Measurements from ENCODE around the gene TSR1.

DNA sequence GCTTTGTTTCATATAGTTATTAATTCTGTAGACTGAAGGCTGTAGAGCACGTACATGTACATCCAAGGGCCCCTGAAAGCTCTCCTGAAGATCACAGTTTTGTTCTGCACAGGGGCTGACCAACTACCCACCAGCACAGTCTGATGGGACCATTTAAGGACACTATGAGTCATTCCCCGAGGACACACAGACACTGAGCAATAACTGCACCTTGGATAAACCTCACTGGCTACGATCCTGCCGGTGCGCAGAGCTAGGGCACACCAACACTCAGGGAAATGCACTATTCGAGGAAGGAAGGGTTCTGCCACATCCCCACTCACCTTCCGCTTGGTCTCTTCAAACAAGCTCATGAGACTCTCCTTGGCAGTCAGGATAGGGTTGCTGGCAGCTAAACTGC lies 53.0 kb downstream of the TSR1 start:
- TF ChIP-seq HEY1 (CRISPR knock-in tag; IDR thresholded peaks at IDR 0.05; ENCODE audit: borderline replicate concordance) (no peak), REST (IDR thresholded peaks at IDR 0.05; ENCODE audit: borderline replicate concordance) (no peak), REST (CRISPR knock-in tag; IDR thresholded peaks at IDR 0.05; ENCODE audit: low read depth) (no peak), FOS (IDR thresholded peaks at IDR 0.05; ENCODE audit: extremely low read depth, insufficient read length) (no peak), E2F6 (IDR thresholded peaks at IDR 0.05; ENCODE audit: borderline replicate concordance in 1 of 2, extremely low read depth in 1 of 2, insufficient read depth in 1 of 2, insufficient read length in 1 of 2, low read depth in 1 of 2, low read length in 1 of 2, poor library complexity in 1 of 2, severe bottlenecking in 1 of 2) (no peak), POLR2A (conservative IDR thresholded peaks at IDR 0.05) (no peak), CHD4 (IDR thresholded peaks at IDR 0.05; ENCODE audit: insufficient read depth, insufficient replicate concordance, low read depth, low read length, poor library complexity, severe bottlenecking) (no peak), FOXM1 (IDR thresholded peaks at IDR 0.05; ENCODE audit: low read depth) (no peak), FOXM1 (CRISPR knock-in tag; IDR thresholded peaks at IDR 0.05; ENCODE audit: low read depth) (no peak)
- TF ChIP-seq, protein P1, sequence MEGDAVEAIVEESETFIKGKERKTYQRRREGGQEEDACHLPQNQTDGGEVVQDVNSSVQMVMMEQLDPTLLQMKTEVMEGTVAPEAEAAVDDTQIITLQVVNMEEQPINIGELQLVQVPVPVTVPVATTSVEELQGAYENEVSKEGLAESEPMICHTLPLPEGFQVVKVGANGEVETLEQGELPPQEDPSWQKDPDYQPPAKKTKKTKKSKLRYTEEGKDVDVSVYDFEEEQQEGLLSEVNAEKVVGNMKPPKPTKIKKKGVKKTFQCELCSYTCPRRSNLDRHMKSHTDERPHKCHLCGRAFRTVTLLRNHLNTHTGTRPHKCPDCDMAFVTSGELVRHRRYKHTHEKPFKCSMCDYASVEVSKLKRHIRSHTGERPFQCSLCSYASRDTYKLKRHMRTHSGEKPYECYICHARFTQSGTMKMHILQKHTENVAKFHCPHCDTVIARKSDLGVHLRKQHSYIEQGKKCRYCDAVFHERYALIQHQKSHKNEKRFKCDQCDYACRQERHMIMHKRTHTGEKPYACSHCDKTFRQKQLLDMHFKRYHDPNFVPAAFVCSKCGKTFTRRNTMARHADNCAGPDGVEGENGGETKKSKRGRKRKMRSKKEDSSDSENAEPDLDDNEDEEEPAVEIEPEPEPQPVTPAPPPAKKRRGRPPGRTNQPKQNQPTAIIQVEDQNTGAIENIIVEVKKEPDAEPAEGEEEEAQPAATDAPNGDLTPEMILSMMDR (IDR thresholded peaks at IDR 0.05 in 2 of 3, conservative IDR thresholded peaks at IDR 0.05 in 1 of 3; ENCODE audit: insufficient read depth in 2 of 3, low read depth in 1 of 3, low read length in 3 of 3): no peak
- TF ChIP-seq, protein P2, sequence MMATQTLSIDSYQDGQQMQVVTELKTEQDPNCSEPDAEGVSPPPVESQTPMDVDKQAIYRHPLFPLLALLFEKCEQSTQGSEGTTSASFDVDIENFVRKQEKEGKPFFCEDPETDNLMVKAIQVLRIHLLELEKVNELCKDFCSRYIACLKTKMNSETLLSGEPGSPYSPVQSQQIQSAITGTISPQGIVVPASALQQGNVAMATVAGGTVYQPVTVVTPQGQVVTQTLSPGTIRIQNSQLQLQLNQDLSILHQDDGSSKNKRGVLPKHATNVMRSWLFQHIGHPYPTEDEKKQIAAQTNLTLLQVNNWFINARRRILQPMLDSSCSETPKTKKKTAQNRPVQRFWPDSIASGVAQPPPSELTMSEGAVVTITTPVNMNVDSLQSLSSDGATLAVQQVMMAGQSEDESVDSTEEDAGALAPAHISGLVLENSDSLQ (IDR thresholded peaks at IDR 0.05): no peak
- TF ChIP-seq, protein P3, sequence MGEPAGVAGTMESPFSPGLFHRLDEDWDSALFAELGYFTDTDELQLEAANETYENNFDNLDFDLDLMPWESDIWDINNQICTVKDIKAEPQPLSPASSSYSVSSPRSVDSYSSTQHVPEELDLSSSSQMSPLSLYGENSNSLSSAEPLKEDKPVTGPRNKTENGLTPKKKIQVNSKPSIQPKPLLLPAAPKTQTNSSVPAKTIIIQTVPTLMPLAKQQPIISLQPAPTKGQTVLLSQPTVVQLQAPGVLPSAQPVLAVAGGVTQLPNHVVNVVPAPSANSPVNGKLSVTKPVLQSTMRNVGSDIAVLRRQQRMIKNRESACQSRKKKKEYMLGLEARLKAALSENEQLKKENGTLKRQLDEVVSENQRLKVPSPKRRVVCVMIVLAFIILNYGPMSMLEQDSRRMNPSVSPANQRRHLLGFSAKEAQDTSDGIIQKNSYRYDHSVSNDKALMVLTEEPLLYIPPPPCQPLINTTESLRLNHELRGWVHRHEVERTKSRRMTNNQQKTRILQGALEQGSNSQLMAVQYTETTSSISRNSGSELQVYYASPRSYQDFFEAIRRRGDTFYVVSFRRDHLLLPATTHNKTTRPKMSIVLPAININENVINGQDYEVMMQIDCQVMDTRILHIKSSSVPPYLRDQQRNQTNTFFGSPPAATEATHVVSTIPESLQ (CRISPR knock-in tag; IDR thresholded peaks at IDR 0.05): no peak
